SU-DHL-6 (cell line): ENCODE measurements around the gene NAV2.

Experiments
- CTCF ChIP-seq: fragments of 200-600 bp; sonication (generic); IDR thresholded peaks from one replicate; pipeline ENCODE4 v1.5.1; 2017; ENCODE audit warnings: antibody characterized with exemption, mild to moderate bottlenecking, low read length, moderate library complexity; ENCODE audit not compliant: insufficient read depth, poor library complexity, severe bottlenecking
- EZH2phosphoT487 ChIP-seq: fragments of 200-600 bp; sonication (generic), shearing (Covaris generic); conservative IDR thresholded peaks from 2 replicates; pipeline ENCODE4 v1.6.1; 2018; ENCODE audit warnings: mild to moderate bottlenecking, antibody characterized with exemption, low read length, moderate library complexity, mixed read lengths

- TF ChIP-seq CTCF (no peak), EZH2phosphoT487 (no peak)
Observed at GRCh38 chr11:19866037-19866436, 153.4 kb downstream of the NAV2 start.
